Mucosa of descending colon (tissue), 3 donors: ENCODE measurements around the gene FIGN. TPM values are rescaled to one million over a fixed set of nuclear protein-coding genes. Genes with fewer than 3 reads are reported as not detected.

Experiments used
- ATAC-seq: fragments of 200-7000 bp; cut with Tn5 transposase; one replicate; pipeline ENCODE4 v1.9.1; 2020; ENCODE audit warnings: mild to moderate bottlenecking, moderate library complexity
- DNase-seq, 3 donors: peaks; one replicate each; pipeline ENCODE4 v3.0.0-alpha.2; 2020
- H3K36me3 ChIP-seq: fragments of 200-600 bp; one replicate; pipeline ENCODE4 v1.8.0; 2021; ENCODE audit warnings: low read depth, mild to moderate bottlenecking
- H3K4me1 ChIP-seq: fragments of 200-600 bp; one replicate; pipeline ENCODE4 v1.8.0; 2021; ENCODE audit warnings: low read depth, mild to moderate bottlenecking
- H3K4me3 ChIP-seq: fragments of 200-600 bp; one replicate; pipeline ENCODE4 v1.8.0; 2021; ENCODE audit warnings: mild to moderate bottlenecking
- H3K9me3 ChIP-seq: fragments of 200-600 bp; one replicate; pipeline ENCODE4 v1.8.0; 2021; ENCODE audit warnings: mild to moderate bottlenecking
- intact Hi-C, 2 donors: fragments of 100-400 bp; cut with DNase I in 1 of 2; cut with micrococcal nuclease in 1 of 2; formaldehyde crosslinking; loops; one replicate each; pipeline versions ENCODE4 v1.11.0 to v1.11.1; 2022; cut with DNase I, micrococcal nuclease
- total RNA-seq, 3 donors: library from RNA; stranded (reverse); fragmentation: NEBNext Ultra II Directional in 2 of 3; extraction: Animal tissue kit (Norgen Biotek cat#: 25700) in 2 of 3; gene quantifications; one replicate each; pipeline versions ENCODE4 v1.2.1 to v1.2.4, GENCODE V29; 2021 to 2023
- TF ChIP-seq, protein P1 (sequence below): fragments of 200-600 bp; IDR thresholded peaks from one replicate; pipeline ENCODE4 v1.8.0; 2022; ENCODE audit warnings: antibody characterized with exemption, mild to moderate bottlenecking
- donor health status: DM: no; HTN: no; CAD: no; lungs with moderate emphysema.
- donor health status: DM: no; HTN: no; CAD: no.
- donor health status: DM: no; HTN: yes; CAD: no.

The FIGN gene
- total RNA-seq, 3 donors from 2014 or later: 0.84 to 4.1 (median 1.4) TPM

DNA sequence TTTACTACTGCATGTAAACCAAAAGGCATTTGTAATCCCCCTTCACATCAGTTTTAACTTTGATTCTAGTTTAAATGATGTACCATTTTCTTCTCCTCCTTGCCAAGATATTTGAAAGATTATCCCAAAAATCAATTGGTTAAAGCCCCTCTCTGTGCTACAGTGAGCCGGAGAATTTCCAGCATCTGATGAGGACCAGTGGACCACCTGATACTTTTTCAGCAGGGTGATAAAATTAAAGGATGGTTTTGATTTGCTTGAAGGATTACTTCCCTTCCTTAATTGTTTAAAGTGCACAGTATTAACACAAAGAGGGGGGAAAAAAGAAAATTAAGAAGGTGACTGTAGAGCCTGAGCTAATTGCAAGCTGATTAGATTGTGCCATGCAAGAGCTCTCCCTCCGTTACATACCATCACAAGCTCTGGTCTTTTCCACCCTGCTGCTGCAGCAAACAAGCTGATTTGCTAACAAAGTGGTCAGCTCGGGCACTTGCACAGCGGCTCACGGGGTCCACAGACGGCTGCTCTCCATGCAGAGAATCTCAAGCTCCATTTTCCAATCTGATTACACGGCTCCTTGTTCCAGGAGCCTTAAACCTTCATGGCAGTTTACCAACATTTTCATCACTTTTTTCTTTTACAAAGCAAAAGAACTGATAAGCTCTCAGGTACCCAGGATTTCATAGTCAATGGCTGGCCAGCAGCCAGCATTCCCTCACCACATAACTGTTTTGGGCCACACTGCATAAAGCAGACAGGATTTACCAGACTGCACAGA is 22.1 kb downstream of the FIGN start:
- no peak for ATAC-seq
- no peak for DNase-seq
- intact Hi-C loops: no loop called here
- no peaks in the 10 kb centered on the region for H3K36me3 ChIP-seq
- no peaks in the 10 kb centered on the region for H3K9me3 ChIP-seq
- TF ChIP-seq, protein P1, sequence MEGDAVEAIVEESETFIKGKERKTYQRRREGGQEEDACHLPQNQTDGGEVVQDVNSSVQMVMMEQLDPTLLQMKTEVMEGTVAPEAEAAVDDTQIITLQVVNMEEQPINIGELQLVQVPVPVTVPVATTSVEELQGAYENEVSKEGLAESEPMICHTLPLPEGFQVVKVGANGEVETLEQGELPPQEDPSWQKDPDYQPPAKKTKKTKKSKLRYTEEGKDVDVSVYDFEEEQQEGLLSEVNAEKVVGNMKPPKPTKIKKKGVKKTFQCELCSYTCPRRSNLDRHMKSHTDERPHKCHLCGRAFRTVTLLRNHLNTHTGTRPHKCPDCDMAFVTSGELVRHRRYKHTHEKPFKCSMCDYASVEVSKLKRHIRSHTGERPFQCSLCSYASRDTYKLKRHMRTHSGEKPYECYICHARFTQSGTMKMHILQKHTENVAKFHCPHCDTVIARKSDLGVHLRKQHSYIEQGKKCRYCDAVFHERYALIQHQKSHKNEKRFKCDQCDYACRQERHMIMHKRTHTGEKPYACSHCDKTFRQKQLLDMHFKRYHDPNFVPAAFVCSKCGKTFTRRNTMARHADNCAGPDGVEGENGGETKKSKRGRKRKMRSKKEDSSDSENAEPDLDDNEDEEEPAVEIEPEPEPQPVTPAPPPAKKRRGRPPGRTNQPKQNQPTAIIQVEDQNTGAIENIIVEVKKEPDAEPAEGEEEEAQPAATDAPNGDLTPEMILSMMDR: no peak
- no peaks in the 10 kb centered on the region for H3K4me1 ChIP-seq
- H3K4me3 ChIP-seq: no peak overlapping the region

DNA sequence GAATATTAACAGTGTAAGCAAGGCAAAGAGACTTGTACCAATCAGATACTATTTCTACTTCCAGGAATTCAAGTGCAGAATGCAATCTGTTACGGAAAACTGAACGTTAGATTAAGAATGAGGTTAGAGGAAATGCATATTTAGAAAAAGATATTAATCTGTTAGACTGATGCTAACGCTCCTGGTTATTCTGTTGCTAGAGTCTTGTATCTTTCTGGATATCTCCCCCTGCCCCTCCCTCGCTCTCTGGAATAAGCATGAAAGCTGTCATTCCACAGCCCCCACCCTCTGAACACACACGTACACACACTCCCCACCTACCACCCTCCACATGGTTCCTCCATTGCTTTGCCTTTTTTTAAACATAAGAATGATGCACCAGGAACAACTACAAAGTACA is 24.1 kb downstream of the FIGN start:
- TF ChIP-seq, protein P1: no peak
- no peaks in the 10 kb centered on the region for H3K9me3 ChIP-seq
- no peaks in the 10 kb centered on the region for H3K36me3 ChIP-seq
- intact Hi-C loops: no loop called here
- no peaks in the 10 kb centered on the region for H3K4me1 ChIP-seq
- H3K4me3 ChIP-seq: no peak overlapping the region
- ATAC-seq: no peak
- no peak for DNase-seq

DNA sequence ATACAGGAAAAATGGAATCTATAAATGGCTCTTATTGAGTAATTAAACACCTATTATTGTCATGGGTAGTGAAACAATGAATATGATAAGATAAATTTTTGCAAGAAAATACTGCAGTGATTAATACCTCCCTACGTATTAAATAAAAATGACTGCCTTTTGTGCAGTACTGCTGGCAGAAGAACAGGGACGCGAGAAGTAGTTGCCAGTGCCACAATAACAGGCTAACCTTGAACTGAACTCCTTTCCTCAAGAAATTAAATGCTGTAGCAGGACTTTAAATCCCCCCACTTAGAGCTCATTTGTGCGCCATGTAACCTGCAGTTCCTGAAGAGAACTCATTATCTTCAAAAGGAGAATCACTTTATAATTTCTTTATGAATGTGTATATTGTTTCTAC is 24.6 kb downstream of the FIGN start:
- TF ChIP-seq, protein P1: no peak
- Histone ChIP-seq H3K9me3 (no peaks in the 10 kb centered on the region), H3K4me1 (no peaks in the 10 kb centered on the region), H3K4me3 (no peak overlapping the region), H3K36me3 (no peaks in the 10 kb centered on the region)
- intact Hi-C loops: no loop called here
- DNase-seq (no peak), ATAC-seq (no peak)

DNA sequence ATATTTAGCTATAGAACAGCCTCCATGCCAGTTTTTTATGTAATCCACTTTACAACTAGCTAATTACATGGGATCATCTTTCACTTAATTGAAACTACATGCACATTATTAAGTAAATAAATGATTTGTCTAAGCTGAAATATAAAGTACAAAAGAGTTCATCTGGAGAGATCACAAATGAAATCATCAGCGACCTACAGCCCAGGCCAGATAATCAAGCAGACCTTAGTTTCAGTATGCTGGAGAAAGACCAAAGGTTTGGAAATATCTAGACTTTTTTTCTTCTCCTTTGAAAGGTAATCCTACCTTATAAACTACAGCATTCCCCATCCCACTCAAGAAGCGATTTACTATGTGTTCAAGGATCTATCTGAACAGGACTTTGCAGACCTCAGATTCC is 26.5 kb downstream of the FIGN start:
- H3K4me1 ChIP-seq: no peaks in the 10 kb centered on the region
- DNase-seq: no peak
- no peaks in the 10 kb centered on the region for H3K9me3 ChIP-seq
- intact Hi-C loops: no loop called here
- ATAC-seq: no peak
- no peaks in the 10 kb centered on the region for H3K36me3 ChIP-seq
- TF ChIP-seq, protein P1: no peak
- H3K4me3 ChIP-seq: no peak overlapping the region

DNA sequence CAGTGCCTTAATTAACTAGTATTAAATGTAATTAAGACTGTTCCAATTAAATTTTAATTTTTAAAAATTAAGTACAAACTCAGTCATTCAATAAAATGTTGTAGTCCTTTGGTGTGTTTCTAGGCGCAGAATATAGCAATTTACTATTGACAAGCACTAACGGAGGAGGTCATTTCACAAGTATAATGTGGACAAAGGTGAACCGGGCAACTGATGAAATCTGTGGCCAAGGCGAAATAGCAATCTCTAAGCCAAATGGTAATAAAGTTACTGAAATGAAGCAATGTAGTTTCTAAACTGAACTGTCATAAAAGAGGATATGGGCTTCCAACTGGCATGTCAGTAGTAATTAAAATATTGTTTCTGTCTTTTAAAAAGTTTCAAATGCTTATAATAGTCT is 27.5 kb downstream of the FIGN start:
- Histone ChIP-seq H3K4me1 (no peaks in the 10 kb centered on the region), H3K36me3 (no peaks in the 10 kb centered on the region), H3K4me3 (no peak overlapping the region), H3K9me3 (no peaks in the 10 kb centered on the region)
- no peak for ATAC-seq
- DNase-seq: no peak
- intact Hi-C loops: no loop called here
- TF ChIP-seq, protein P1: no peak
